ENCODE measurements around the gene FAM25A.

The FAM25A gene

DNA sequence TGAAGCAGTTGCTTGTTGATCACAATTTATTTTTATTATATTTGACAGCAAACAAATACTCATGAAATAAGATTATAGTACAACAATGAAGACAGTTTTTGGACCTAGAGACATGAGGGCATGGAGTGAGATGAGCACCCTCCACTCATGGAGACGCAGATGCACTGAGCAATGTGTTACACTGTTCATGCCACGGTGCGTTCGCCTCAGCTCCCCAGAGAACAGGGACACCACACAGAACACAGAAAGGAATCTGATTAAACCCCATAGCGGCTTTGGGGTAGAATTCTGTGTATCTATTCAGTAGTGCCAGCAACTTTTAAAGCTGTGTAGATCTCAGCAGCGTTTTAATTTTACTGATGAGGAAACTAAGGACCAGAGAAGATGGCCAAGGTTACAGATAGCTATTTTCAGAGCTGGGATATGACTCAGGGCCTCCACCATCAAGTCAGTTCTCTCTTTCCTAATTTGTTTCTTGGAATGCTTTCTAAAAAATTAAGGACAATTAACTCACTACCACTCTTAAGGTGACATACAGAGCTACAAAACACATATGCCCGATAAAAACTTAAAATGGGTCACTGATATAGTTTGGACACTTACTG, 33.6 kb downstream of the FAM25A start:
- DNase-seq (ENCODE audit: low read depth), result no peak
- TF ChIP-seq, protein P1, sequence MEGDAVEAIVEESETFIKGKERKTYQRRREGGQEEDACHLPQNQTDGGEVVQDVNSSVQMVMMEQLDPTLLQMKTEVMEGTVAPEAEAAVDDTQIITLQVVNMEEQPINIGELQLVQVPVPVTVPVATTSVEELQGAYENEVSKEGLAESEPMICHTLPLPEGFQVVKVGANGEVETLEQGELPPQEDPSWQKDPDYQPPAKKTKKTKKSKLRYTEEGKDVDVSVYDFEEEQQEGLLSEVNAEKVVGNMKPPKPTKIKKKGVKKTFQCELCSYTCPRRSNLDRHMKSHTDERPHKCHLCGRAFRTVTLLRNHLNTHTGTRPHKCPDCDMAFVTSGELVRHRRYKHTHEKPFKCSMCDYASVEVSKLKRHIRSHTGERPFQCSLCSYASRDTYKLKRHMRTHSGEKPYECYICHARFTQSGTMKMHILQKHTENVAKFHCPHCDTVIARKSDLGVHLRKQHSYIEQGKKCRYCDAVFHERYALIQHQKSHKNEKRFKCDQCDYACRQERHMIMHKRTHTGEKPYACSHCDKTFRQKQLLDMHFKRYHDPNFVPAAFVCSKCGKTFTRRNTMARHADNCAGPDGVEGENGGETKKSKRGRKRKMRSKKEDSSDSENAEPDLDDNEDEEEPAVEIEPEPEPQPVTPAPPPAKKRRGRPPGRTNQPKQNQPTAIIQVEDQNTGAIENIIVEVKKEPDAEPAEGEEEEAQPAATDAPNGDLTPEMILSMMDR (conservative IDR thresholded peaks at IDR 0.05; ENCODE audit: low read depth, low read length), result no peak
- H3K4me3 ChIP-seq (ENCODE audit: low read depth, low read length), result no peak overlapping the region

DNA sequence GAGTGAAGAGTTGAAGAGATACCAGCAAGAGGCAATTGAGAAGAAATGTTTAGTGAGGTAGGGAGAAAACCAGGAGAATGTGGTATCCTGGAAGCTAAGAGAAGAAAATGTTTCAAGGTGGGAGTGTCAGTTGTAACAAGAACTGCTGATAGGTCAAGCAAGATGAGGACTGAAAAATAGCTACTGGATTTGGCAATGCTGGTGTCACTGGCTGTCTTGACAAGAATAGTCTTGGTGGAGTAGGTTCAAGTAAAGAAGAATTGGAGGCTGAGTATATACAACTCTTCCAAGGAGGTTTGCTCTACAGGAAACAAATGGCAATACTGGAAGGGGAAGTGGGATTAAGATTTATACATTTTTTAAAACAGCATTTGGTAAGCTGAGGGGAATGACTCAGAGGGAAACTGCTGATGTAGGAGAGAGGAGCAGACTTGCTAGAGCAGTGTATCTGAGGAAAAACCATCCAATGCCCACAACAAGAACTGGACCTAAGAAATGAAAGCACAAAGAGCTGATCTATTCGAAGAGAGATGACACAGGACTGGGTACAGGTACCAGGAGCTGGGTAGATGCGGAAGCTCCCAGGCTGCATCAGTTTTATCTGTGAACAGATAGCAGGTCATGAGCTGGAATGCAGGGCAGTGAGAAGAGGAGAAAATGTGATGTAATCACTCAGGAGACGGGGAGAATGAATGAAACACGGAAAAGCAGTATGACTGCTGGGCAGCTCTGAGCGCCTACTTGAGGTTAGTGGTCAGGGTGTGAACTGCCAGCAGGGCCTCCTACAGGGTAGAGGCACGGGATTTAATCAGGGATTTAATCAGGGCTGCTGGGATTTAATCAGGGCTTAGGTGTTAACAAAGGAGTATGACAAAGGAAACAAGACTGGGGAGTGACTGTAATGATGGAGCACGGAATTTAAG, 34.5 kb downstream of the FAM25A start:
- TF ChIP-seq, protein P1 (conservative IDR thresholded peaks at IDR 0.05; ENCODE audit: low read depth, low read length), result peak; percentile 72
- peak; percentile 83 for DNase-seq (ENCODE audit: low read depth)
- no peak overlapping the region for H3K4me3 ChIP-seq (ENCODE audit: low read depth, low read length)

DNA sequence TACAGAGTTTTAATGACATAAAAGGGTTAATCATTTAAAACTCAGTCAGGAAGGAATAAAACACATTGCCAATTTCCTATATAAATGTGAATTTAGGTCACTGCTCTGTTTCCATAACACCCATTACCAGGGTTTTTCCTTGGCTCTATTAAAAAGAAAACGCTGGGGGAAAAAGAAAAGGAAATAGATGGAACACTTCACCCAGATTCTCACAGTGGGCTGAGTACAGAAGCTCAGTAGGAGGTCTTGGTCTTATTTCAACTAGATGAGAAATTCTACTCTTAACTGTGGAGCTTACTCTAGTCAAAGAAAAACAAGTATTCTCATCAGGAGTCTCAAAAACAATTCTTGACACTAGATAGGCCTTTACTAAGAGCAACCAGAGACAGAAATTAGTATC, 38.1 kb downstream of the FAM25A start:
- TF ChIP-seq, protein P1 (conservative IDR thresholded peaks at IDR 0.05; ENCODE audit: low read depth, low read length), result no peak
- H3K4me3 ChIP-seq (ENCODE audit: low read depth, low read length), result no peak overlapping the region
- peak; percentile 90 for DNase-seq (ENCODE audit: low read depth)

DNA sequence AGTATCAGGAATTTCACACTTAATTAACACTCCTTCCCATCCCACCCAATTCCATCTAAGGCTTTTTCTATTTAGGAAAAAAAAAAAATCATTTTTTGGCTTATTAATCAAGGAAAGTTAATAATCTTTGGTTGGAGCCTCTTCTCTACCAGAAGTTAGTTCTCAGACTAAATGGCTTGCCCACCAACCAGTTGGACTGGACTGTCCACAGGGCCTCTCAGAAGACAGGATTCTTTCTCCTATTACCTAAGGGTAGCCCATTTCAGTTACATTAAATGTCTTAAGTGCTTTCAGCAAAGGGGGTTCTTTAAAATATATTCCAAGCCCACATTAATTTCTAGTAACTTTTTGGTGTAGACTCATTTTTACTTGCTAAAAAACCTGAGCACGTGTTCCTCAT, 39.3 kb downstream of the FAM25A start:
- no peak overlapping the region for H3K4me3 ChIP-seq (ENCODE audit: low read depth, low read length)
- no peak for DNase-seq (ENCODE audit: low read depth)
- TF ChIP-seq, protein P1 (conservative IDR thresholded peaks at IDR 0.05; ENCODE audit: low read depth, low read length), result no peak

DNA sequence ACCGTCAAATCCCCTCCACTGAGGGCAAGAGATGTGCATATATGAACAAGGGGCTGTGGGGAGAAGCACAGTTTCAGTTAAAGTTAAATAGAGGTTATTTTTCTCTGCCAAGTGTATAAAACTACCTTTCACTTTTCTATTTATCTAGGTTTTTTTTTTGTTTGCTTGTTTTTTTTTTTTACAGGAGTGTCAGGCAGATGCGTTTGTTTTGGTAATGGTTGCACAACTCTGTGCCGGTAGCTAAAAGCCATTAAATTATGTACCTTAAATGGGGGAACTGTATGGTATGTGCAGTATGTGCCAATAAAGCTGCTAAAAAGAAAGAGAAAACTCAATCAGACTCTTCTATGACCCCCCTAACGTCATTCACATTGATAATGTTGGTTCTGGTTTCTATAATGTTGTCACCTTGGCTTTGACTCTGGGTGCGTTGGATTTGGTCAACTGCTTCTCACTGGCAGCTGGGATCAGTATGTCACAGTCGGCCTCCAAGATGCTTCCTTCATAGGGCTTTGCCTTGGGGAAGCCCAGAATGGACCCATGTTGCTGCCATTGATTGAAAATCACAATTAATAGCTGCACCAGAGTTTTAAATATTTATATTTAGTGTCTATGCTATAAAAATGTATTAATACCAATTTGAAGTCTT, 40.3 kb downstream of the FAM25A start:
- no peak for DNase-seq (ENCODE audit: low read depth)
- no peak overlapping the region for H3K4me3 ChIP-seq (ENCODE audit: low read depth, low read length)
- TF ChIP-seq, protein P1 (conservative IDR thresholded peaks at IDR 0.05; ENCODE audit: low read depth, low read length), result no peak

DNA sequence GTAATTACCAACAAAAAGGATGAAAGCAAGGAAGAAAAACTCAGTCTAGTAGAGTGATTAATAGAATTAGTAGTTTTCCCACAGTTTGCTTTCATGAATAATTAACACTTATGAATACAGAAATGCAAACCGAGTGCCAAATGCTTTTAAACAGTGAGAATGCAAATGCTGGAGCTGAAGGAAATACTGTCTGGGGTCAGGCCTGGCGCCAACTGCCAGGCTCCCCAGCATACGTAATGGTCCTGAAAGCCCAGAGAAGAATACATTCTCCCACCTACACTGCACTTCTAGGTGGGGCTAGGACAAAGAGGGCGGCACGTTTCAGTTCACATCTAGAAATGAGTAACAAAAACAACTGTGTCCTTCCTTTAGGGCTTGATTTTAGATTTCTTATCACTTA, 44.6 kb downstream of the FAM25A start:
- TF ChIP-seq, protein P1 (conservative IDR thresholded peaks at IDR 0.05; ENCODE audit: low read depth, low read length), result no peak
- H3K4me3 ChIP-seq (ENCODE audit: low read depth, low read length), result no peak overlapping the region
- no peak for DNase-seq (ENCODE audit: low read depth)
